Cerebellar cortex (tissue), 1 donor: ENCODE data around the gene YARS2.

Experiments used
- DNase-seq: peaks from one replicate; pipeline ENCODE4 v3.0.0-alpha.2; 2015; ENCODE audit warnings: low spot score

The YARS2 gene

GRCh38 chr12:32755654-32756475 is at the start of gene YARS2:
Gene YARS2 (minus strand): TSS chr12:32755897. CDS start chr12:32755874, 23 bp downstream.
- DNase-seq: peak; percentile 99

GRCh38 chr12:32804301-32804700 is 48.6 kb upstream of the YARS2 start:
- DNase-seq: no peak

- DNase-seq: no peak
Observed at GRCh38 chr12:32801269-32801980, 45.7 kb upstream of the YARS2 start.

GRCh38 chr12:32794281-32794680 is 38.6 kb upstream of the YARS2 start:
- DNase-seq: no peak

GRCh38 chr12:32789916-32790315 is 34.2 kb upstream of the YARS2 start:
- no peak for DNase-seq

- DNase-seq: no peak
Observed at GRCh38 chr12:32789446-32789845, 33.7 kb upstream of the YARS2 start.

- no peak for DNase-seq
Observed at GRCh38 chr12:32788405-32788804, 32.7 kb upstream of the YARS2 start.

GRCh38 chr12:32785557-32785956 is 29.9 kb upstream of the YARS2 start:
- DNase-seq: no peak

- no peak for DNase-seq
Observed at GRCh38 chr12:32783029-32783428, 27.3 kb upstream of the YARS2 start.

GRCh38 chr12:32780071-32780470 is 24.4 kb upstream of the YARS2 start:
- DNase-seq: no peak

- no peak for DNase-seq
Observed at GRCh38 chr12:32777691-32778175, 22.0 kb upstream of the YARS2 start.

GRCh38 chr12:32777159-32777558 is 21.5 kb upstream of the YARS2 start:
- no peak for DNase-seq

GRCh38 chr12:32776258-32776657 is 20.6 kb upstream of the YARS2 start:
- no peak for DNase-seq

- DNase-seq: no peak
Observed at GRCh38 chr12:32773691-32774090, 18.0 kb upstream of the YARS2 start.

- no peak for DNase-seq
Observed at GRCh38 chr12:32770141-32770540, 14.4 kb upstream of the YARS2 start.

- no peak for DNase-seq
Observed at GRCh38 chr12:32768518-32768917, 12.8 kb upstream of the YARS2 start.

- no peak for DNase-seq
Observed at GRCh38 chr12:32765906-32766305, 10.2 kb upstream of the YARS2 start.

- DNase-seq: no peak
Observed at GRCh38 chr12:32761716-32762115, 6.0 kb upstream of the YARS2 start.

GRCh38 chr12:32757157-32757556 is 1.5 kb upstream of the YARS2 start:
- no peak for DNase-seq

GRCh38 chr12:32756476-32757066 is 874 bp upstream of the YARS2 start:
- DNase-seq: no peak

GRCh38 chr12:32755051-32755653 is 545 bp downstream of the YARS2 start:
- DNase-seq: peak; percentile 71

GRCh38 chr12:32754111-32754510 is 1.6 kb downstream of the YARS2 start:
- DNase-seq: no peak
